Esophagus (tissue), 2 donors: Measurements from ENCODE around the gene FEV. TPM values are rescaled to one million over a fixed set of nuclear protein-coding genes. Genes with fewer than 3 reads are reported as not detected.

Source experiments
- H3K27ac ChIP-seq, 2 donors: one replicate each; pipeline ENCODE4 v1.5.1; 2013; ENCODE audit warnings: low read depth in 2 of 2, mild to moderate bottlenecking in 2 of 2, inconsistent platforms in 1 of 2, low read length in 1 of 2, moderate library complexity in 1 of 2
- H3K27me3 ChIP-seq, 2 donors: one replicate each; pipeline ENCODE4 v1.6.1; 2013; ENCODE audit warnings: low read length in 2 of 2, control low read depth in 1 of 2, mild to moderate bottlenecking in 1 of 2; ENCODE audit not compliant: insufficient read depth in 2 of 2, control insufficient read depth in 1 of 2
- H3K36me3 ChIP-seq, 2 donors: one replicate each; pipeline ENCODE4 v1.6.1; 2013; ENCODE audit warnings: low read length in 1 of 2; ENCODE audit not compliant: control insufficient read depth in 2 of 2, insufficient read depth in 2 of 2
- H3K4me1 ChIP-seq, 2 donors: one replicate each; pipeline ENCODE4 v1.6.1; 2013; ENCODE audit warnings: low read length in 1 of 2; ENCODE audit not compliant: control insufficient read depth in 2 of 2, insufficient read depth in 2 of 2
- H3K4me3 ChIP-seq, 2 donors: one replicate each; pipeline ENCODE4 v1.5.1; 2013; ENCODE audit warnings: low read length in 2 of 2, mild to moderate bottlenecking in 2 of 2, low read depth in 1 of 2, moderate library complexity in 1 of 2
- H3K9me3 ChIP-seq, 2 donors: one replicate each; pipeline ENCODE4 v1.6.1; 2013; ENCODE audit warnings: mild to moderate bottlenecking in 2 of 2, low read depth in 1 of 2, low read length in 1 of 2, moderate library complexity in 1 of 2; ENCODE audit not compliant: control insufficient read depth in 2 of 2, insufficient read depth in 1 of 2
- WGBS, 2 donors: extraction: QIAGEN DNeasy Blood & Tissue Kit; methylation state at CpG; one replicate each; pipeline ENCODE4 v1.1.7; 2013; 5-methylcytosine and 5-hydroxymethylcytosine counted together
- polyA plus RNA-seq, 2 donors: library from polyadenylated mRNA; stranded (reverse); fragments of 200-250 nt; gene quantifications; one replicate each; pipeline ENCODE4 v1.2.3, GENCODE V29; 2013
- donor health status: healthy with polysubstance abuse.
- donor health status: Bipolar disorder and iron deficiency.

The FEV gene
- polyA plus RNA-seq, 2 donors, result not detected

GRCh38 chr2:219025637-219026585 is 40.9 kb upstream of the FEV start:
- WGBS, 2 donors, result 81% methylated on average over 17 to 18 of the region's 18 CpGs
- H3K9me3 ChIP-seq, result no peaks in the 10 kb centered on the region
- H3K27me3 ChIP-seq, result no peaks in the 10 kb centered on the region
- H3K4me1 ChIP-seq, result no peaks in the 10 kb centered on the region
- H3K4me3 ChIP-seq, result no peak overlapping the region
- H3K27ac ChIP-seq, result no peak overlapping the region
- H3K36me3 ChIP-seq, result no peaks in the 10 kb centered on the region

- no peak overlapping the region for H3K27ac ChIP-seq
These were observed 39.1 kb upstream of the FEV start for GRCh38 chr2:219024059-219024458.

GRCh38 chr2:219023045-219023605 is 38.1 kb upstream of the FEV start:
- H3K36me3 ChIP-seq, result no peaks in the 10 kb centered on the region
- H3K4me3 ChIP-seq, result no peak overlapping the region
- WGBS, 2 donors, result 79 to 88% methylated on average over 12 of the region's 12 CpGs
- H3K27me3 ChIP-seq, result no peaks in the 10 kb centered on the region
- no peaks in the 10 kb centered on the region for H3K4me1 ChIP-seq
- H3K9me3 ChIP-seq, result no peaks in the 10 kb centered on the region
- H3K27ac ChIP-seq, result no peak overlapping the region

More at GRCh38 chr2:219024059-219024458, 39.1 kb upstream of the FEV start:
- no peaks in the 10 kb centered on the region for H3K4me1 ChIP-seq
- WGBS, 2 donors, result 71 to 76% methylated on average over 11 of the region's 11 CpGs
- no peak overlapping the region for H3K4me3 ChIP-seq
- no peaks in the 10 kb centered on the region for H3K36me3 ChIP-seq
- H3K27me3 ChIP-seq, result no peaks in the 10 kb centered on the region
- H3K9me3 ChIP-seq, result no peaks in the 10 kb centered on the region

DNA sequence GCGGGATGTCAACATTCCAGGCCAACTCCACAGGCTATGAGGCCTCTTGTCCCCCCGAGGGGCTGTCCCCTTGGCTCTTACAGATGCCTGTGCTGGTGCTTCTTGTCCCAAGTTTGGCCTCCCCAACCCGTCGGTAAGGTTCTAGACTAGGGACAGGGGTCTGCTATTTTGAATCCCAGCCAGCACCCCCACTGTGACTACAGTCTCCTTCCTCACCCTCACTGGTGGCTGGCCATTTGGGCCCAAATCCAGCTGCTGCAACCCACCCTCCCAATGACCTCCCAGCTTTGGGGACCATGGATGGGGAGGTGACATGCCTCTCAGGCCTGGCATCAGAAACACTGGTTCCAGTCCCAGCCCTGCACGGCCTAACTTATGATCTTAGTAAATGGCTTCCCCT is 37.6 kb upstream of the FEV start:
- Histone ChIP-seq H3K27ac (no peak overlapping the region), H3K36me3 (no peaks in the 10 kb centered on the region), H3K4me1 (no peaks in the 10 kb centered on the region), H3K27me3 (no peaks in the 10 kb centered on the region), H3K9me3 (no peaks in the 10 kb centered on the region), H3K4me3 (no peak overlapping the region)
- 81 to 93% methylated on average over 5 of the region's 5 CpGs for WGBS, 2 donors

DNA sequence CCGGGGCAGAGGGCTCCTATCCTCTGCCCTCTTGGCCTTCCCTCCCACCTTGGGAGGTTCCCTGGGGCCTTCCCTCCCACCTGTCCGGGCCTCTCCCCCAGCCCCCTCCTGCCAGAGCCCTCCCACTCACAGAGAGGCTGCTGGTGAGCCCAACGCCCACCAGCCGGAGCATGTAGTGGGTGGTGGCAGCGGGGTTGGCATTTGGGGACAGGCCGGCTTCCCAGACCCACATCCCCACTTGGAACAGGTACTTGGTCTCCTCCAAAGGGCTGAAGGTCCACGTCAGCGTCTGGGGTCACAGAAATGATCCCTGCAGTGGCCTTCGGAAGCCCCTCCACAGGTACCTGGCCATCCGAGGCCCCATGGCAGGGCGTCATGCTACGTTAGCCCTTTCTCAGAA is 37.1 kb upstream of the FEV start:
- no peak overlapping the region for H3K27ac ChIP-seq
- no peaks in the 10 kb centered on the region for H3K36me3 ChIP-seq
- no peaks in the 10 kb centered on the region for H3K9me3 ChIP-seq
- no peaks in the 10 kb centered on the region for H3K4me1 ChIP-seq
- H3K27me3 ChIP-seq, result no peaks in the 10 kb centered on the region
- H3K4me3 ChIP-seq, result no peak overlapping the region
- 84 to 90% methylated on average over 12 of the region's 12 CpGs for WGBS, 2 donors

GRCh38 chr2:219021591-219021990 is 36.6 kb upstream of the FEV start:
- H3K27me3 ChIP-seq, result no peaks in the 10 kb centered on the region
- H3K27ac ChIP-seq, result no peak overlapping the region
- no peaks in the 10 kb centered on the region for H3K4me1 ChIP-seq
- no peak overlapping the region for H3K4me3 ChIP-seq
- no peaks in the 10 kb centered on the region for H3K36me3 ChIP-seq
- WGBS, 2 donors, result 60 to 69% methylated on average over 9 of the region's 9 CpGs
- no peaks in the 10 kb centered on the region for H3K9me3 ChIP-seq

- Histone ChIP-seq H3K27ac (no peak overlapping the region), H3K4me3 (no peak overlapping the region), H3K9me3 (no peaks in the 10 kb centered on the region), H3K27me3 (no peaks in the 10 kb centered on the region), H3K4me1 (no peaks in the 10 kb centered on the region), H3K36me3 (no peaks in the 10 kb centered on the region)
- 64 to 68% methylated on average over 11 of the region's 11 CpGs for WGBS, 2 donors
These were observed 35.8 kb upstream of the FEV start for GRCh38 chr2:219020604-219021365.

GRCh38 chr2:219019436-219019835 is 34.5 kb upstream of the FEV start:
- Histone ChIP-seq H3K36me3 (no peaks in the 10 kb centered on the region), H3K27ac (no peak overlapping the region), H3K4me1 (no peaks in the 10 kb centered on the region), H3K4me3 (no peak overlapping the region), H3K9me3 (no peaks in the 10 kb centered on the region), H3K27me3 (no peaks in the 10 kb centered on the region)
- WGBS, 2 donors, result 71 to 84% methylated on average over 5 to 6 of the region's 6 CpGs

DNA sequence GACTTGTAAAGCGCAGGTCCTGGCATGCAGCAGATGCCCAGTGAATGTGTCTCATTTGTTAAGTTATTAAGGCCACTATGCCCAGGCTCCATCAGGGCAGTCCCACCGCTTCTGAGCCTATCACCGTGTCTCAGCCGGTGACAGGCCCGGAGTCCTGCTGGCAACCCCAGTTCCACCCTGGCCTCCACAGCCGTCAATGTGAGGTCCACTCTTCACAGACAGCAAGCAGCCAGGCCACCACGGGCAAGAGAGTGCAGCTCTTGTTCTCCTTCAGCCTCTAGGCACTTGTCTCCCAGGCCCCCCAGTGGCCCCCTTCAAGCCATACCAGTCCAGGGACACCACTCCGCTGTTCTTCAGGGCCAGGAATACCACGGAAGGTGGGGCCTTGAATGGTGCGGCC is 33.7 kb upstream of the FEV start:
- H3K4me3 ChIP-seq, result no peak overlapping the region
- H3K27me3 ChIP-seq, result no peaks in the 10 kb centered on the region
- H3K27ac ChIP-seq, result no peak overlapping the region
- H3K36me3 ChIP-seq, result no peaks in the 10 kb centered on the region
- no peaks in the 10 kb centered on the region for H3K9me3 ChIP-seq
- 88 to 92% methylated on average over 10 of the region's 10 CpGs for WGBS, 2 donors
- H3K4me1 ChIP-seq, result no peaks in the 10 kb centered on the region
